ENCODE measurements around the gene TBX22.

GRCh38 chrX:80026116-80026515 lies 11.6 kb downstream of the TBX22 start:
- TF ChIP-seq, protein P1, sequence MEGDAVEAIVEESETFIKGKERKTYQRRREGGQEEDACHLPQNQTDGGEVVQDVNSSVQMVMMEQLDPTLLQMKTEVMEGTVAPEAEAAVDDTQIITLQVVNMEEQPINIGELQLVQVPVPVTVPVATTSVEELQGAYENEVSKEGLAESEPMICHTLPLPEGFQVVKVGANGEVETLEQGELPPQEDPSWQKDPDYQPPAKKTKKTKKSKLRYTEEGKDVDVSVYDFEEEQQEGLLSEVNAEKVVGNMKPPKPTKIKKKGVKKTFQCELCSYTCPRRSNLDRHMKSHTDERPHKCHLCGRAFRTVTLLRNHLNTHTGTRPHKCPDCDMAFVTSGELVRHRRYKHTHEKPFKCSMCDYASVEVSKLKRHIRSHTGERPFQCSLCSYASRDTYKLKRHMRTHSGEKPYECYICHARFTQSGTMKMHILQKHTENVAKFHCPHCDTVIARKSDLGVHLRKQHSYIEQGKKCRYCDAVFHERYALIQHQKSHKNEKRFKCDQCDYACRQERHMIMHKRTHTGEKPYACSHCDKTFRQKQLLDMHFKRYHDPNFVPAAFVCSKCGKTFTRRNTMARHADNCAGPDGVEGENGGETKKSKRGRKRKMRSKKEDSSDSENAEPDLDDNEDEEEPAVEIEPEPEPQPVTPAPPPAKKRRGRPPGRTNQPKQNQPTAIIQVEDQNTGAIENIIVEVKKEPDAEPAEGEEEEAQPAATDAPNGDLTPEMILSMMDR (IDR thresholded peaks at IDR 0.05; ENCODE audit: low read depth, low read length, missing input control): no peak
- TF ChIP-seq, protein P2, sequence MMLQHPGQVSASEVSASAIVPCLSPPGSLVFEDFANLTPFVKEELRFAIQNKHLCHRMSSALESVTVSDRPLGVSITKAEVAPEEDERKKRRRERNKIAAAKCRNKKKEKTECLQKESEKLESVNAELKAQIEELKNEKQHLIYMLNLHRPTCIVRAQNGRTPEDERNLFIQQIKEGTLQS (IDR thresholded peaks at IDR 0.05): no peak
- TF ChIP-seq, protein P3, sequence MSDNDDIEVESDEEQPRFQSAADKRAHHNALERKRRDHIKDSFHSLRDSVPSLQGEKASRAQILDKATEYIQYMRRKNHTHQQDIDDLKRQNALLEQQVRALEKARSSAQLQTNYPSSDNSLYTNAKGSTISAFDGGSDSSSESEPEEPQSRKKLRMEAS (IDR thresholded peaks at IDR 0.05): no peak
- TF ChIP-seq REST (IDR thresholded peaks at IDR 0.05) (no peak), JUND (IDR thresholded peaks at IDR 0.05) (no peak), NR2F2 (IDR thresholded peaks at IDR 0.05) (no peak), RAD21 (IDR thresholded peaks at IDR 0.05) (no peak), TAF1 (conservative IDR thresholded peaks at IDR 0.05) (no peak), YY1 (IDR thresholded peaks at IDR 0.05) (no peak), GABPA (IDR thresholded peaks at IDR 0.05 in 1 of 2, conservative IDR thresholded peaks at IDR 0.05 in 1 of 2) (no peak), EGR1 (IDR thresholded peaks at IDR 0.05; ENCODE audit: low read depth in 2 of 2) (no peak), RXRA (IDR thresholded peaks at IDR 0.05) (no peak)
- TF ChIP-seq, protein P4, sequence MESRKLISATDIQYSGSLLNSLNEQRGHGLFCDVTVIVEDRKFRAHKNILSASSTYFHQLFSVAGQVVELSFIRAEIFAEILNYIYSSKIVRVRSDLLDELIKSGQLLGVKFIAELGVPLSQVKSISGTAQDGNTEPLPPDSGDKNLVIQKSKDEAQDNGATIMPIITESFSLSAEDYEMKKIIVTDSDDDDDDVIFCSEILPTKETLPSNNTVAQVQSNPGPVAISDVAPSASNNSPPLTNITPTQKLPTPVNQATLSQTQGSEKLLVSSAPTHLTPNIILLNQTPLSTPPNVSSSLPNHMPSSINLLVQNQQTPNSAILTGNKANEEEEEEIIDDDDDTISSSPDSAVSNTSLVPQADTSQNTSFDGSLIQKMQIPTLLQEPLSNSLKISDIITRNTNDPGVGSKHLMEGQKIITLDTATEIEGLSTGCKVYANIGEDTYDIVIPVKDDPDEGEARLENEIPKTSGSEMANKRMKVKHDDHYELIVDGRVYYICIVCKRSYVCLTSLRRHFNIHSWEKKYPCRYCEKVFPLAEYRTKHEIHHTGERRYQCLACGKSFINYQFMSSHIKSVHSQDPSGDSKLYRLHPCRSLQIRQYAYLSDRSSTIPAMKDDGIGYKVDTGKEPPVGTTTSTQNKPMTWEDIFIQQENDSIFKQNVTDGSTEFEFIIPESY (IDR thresholded peaks at IDR 0.05): no peak
